Breast epithelium (tissue), 4 donors: ENCODE measurements around the gene ZACN. TPM values are rescaled to one million over a fixed set of nuclear protein-coding genes. Genes with fewer than 3 reads are reported as not detected.

Experiments
- DNase-seq, 2 donors: peaks; one replicate each; pipeline ENCODE4 v3.0.0-alpha.2; 2019; ENCODE audit warnings: low spot score in 2 of 2
- H3K27ac ChIP-seq, 2 donors: fragments of 200-600 bp; sonication (generic) in 1 of 2; one replicate each; pipeline ENCODE4 v1.5.1; 2016 to 2019; ENCODE audit warnings: mild to moderate bottlenecking in 1 of 2
- H3K27me3 ChIP-seq, 2 donors: fragments of 200-600 bp; sonication (generic) in 1 of 2; one replicate each; pipeline versions ENCODE4 v1.5.1 to v1.6.0; 2017 to 2019; ENCODE audit warnings: control low read depth in 1 of 2, mild to moderate bottlenecking in 1 of 2
- H3K36me3 ChIP-seq: fragments of 200-600 bp; one replicate; pipeline ENCODE4 v1.5.1; 2019
- H3K4me1 ChIP-seq, 2 donors: fragments of 200-600 bp; sonication (generic); one replicate each; pipeline ENCODE4 v1.5.1; 2016 to 2019; ENCODE audit warnings: control low read depth in 1 of 2
- H3K4me3 ChIP-seq, 3 donors: fragments of 200-600 bp; sonication (generic); 1 replicate in 2 of 3; 2 replicates in 1 of 3; pipeline ENCODE4 v1.5.1; 2016 to 2019; ENCODE audit warnings: mild to moderate bottlenecking in 3 of 3, moderate library complexity in 2 of 3
- H3K9me3 ChIP-seq, 2 donors: fragments of 200-600 bp; sonication (generic) in 1 of 2; one replicate each; pipeline ENCODE4 v1.5.1; 2016 to 2019; ENCODE audit warnings: control low read depth in 1 of 2
- CTCF ChIP-seq, 3 donors: fragments of 450-650 bp; IDR thresholded peaks; one replicate each; pipeline ENCODE4 v1.5.1; 2016 to 2017; ENCODE audit warnings: antibody characterized with exemption in 3 of 3, mild to moderate bottlenecking in 3 of 3, moderate library complexity in 3 of 3
- POLR2A ChIP-seq: fragments of 450-650 bp; IDR thresholded peaks from one replicate; pipeline ENCODE4 v1.6.1; 2016; ENCODE audit warnings: antibody characterized with exemption, mild to moderate bottlenecking, moderate library complexity
- POLR2AphosphoS5 ChIP-seq, 3 donors: sonication (generic); formaldehyde crosslinking; IDR thresholded peaks; one replicate each; pipeline ENCODE4 v1.6.1; 2017; ENCODE audit warnings: antibody characterized with exemption in 3 of 3
- intact Hi-C: fragments of 100-400 bp; cut with DNase I; formaldehyde crosslinking; loops from one replicate; pipeline ENCODE4 v1.15.1; 2023; ENCODE audit warnings: low total_unique reads
- total RNA-seq, 3 donors: library from RNA; depleted of rRNA; stranded (reverse); fragments of >200 nt; gene quantifications; one replicate each; pipeline ENCODE4 v1.1.0, GENCODE V29; 2016

ZACN gene
- not detected for total RNA-seq

GRCh38 chr17:76078860-76079534 is at the start of gene ZACN:
ZACN (plus strand) TSS chr17:76079182; CDS start chr17:76079265, 83 bp downstream.
- Histone ChIP-seq H3K9me3 (no peaks in the 10 kb centered on the region), H3K4me3 (no peak within 1 kb of the TSS), H3K4me1 (peaks cover 14 to 22% of the 10 kb centered on the region in 2 donors), H3K36me3 (no peaks in the 10 kb centered on the region), H3K27me3 (peaks cover 26 to 54% of the 10 kb centered on the region in 2 donors), H3K27ac (no peak within 1 kb of the TSS)
- no peak for DNase-seq
- intact Hi-C loops: no loop called here
- TF ChIP-seq POLR2A (no peak), CTCF (IDR thresholded peaks at IDR 0.05) (no peak), POLR2AphosphoS5 (IDR thresholded peaks at IDR 0.05) (no peak)

- no peak overlapping the region for H3K27ac ChIP-seq
Observed at GRCh38 chr17:76032073-76032779, 46.8 kb upstream of the ZACN start.

GRCh38 chr17:76032780-76033108 is 46.2 kb upstream of the ZACN start:
- H3K4me1 ChIP-seq: no peaks in the 10 kb centered on the region
- no peaks in the 10 kb centered on the region for H3K27me3 ChIP-seq
- H3K4me3 ChIP-seq: no peak overlapping the region
- no peak overlapping the region for H3K27ac ChIP-seq
- intact Hi-C loops: no loop called here
- no peaks in the 10 kb centered on the region for H3K9me3 ChIP-seq
- DNase-seq: no peak
- no peaks in the 10 kb centered on the region for H3K36me3 ChIP-seq
- TF ChIP-seq POLR2A (no peak), CTCF (IDR thresholded peaks at IDR 0.05) (no peak), POLR2AphosphoS5 (IDR thresholded peaks at IDR 0.05) (no peak)

More at GRCh38 chr17:76032073-76032779, 46.8 kb upstream of the ZACN start:
- DNase-seq: no peak
- intact Hi-C loops: no loop called here
- Histone ChIP-seq H3K4me3 (no peak overlapping the region), H3K27me3 (no peaks in the 10 kb centered on the region), H3K36me3 (no peaks in the 10 kb centered on the region), H3K4me1 (no peaks in the 10 kb centered on the region), H3K9me3 (no peaks in the 10 kb centered on the region)
- TF ChIP-seq POLR2A (no peak), CTCF (IDR thresholded peaks at IDR 0.05) (no peak), POLR2AphosphoS5 (IDR thresholded peaks at IDR 0.05) (no peak)

- intact Hi-C loops: no loop called here
- DNase-seq: no peak
- TF ChIP-seq POLR2A (no peak), CTCF (IDR thresholded peaks at IDR 0.05) (no peak), POLR2AphosphoS5 (IDR thresholded peaks at IDR 0.05) (no peak)
- Histone ChIP-seq H3K9me3 (no peaks in the 10 kb centered on the region), H3K36me3 (no peaks in the 10 kb centered on the region), H3K4me3 (no peak overlapping the region), H3K4me1 (no peaks in the 10 kb centered on the region), H3K27me3 (no peaks in the 10 kb centered on the region), H3K27ac (no peak overlapping the region)
Observed at GRCh38 chr17:76033139-76033538, 45.8 kb upstream of the ZACN start.
